Stimulated activated memory B cell treated with anti-CD40 and anti-IgM and Interleukin-4, amounts not matched to agents 10 μg/mL and 1 μg/mL and 100 μg/mL, for 72 hours (primary cell): ENCODE results near the gene POMC.

ENCODE experiments used
- ATAC-seq: fragments of 150-1000 bp; cut with Tn5 transposase; 2 replicates; pipeline ENCODE4 v1.10.0; 2021
- H3K27ac Mint-ChIP-seq: one replicate; pipeline ENCODE4 v1.8.0; 2022; ENCODE audit warnings: mild to moderate bottlenecking, mixed read lengths
- H3K27me3 Mint-ChIP-seq: one replicate; pipeline ENCODE4 v1.8.0; 2022; ENCODE audit warnings: mixed read lengths
- H3K36me3 Mint-ChIP-seq: one replicate; pipeline ENCODE4 v1.8.0; 2022; ENCODE audit warnings: mixed read lengths
- H3K4me1 Mint-ChIP-seq: one replicate; pipeline ENCODE4 v1.8.0; 2022; ENCODE audit warnings: mixed read lengths
- H3K4me3 Mint-ChIP-seq: one replicate; pipeline ENCODE4 v1.8.0; 2022; ENCODE audit warnings: mild to moderate bottlenecking, moderate library complexity, mixed read lengths
- H3K9me3 Mint-ChIP-seq: one replicate; pipeline ENCODE4 v1.8.0; 2022; ENCODE audit warnings: mixed read lengths

Gene POMC

GRCh38 chr2:25194576-25195122, 26.3 kb upstream of the POMC start:
- Mint-ChIP-seq H3K4me1 (peaks cover 22% of the 10 kb centered on the region), H3K9me3 (no peaks in the 10 kb centered on the region), H3K27ac (no peak overlapping the region), H3K36me3 (no peaks in the 10 kb centered on the region), H3K27me3 (no peaks in the 10 kb centered on the region), H3K4me3 (no peak overlapping the region)
- no peak for ATAC-seq

- no peaks in the 10 kb centered on the region for H3K36me3 Mint-ChIP-seq
- H3K4me3 Mint-ChIP-seq: no peak overlapping the region
- H3K27ac Mint-ChIP-seq: no peak overlapping the region
- H3K9me3 Mint-ChIP-seq: no peaks in the 10 kb centered on the region
- peaks cover 7% of the 10 kb centered on the region for H3K4me1 Mint-ChIP-seq
- ATAC-seq: no peak
- H3K27me3 Mint-ChIP-seq: peaks cover 9% of the 10 kb centered on the region
Measured at GRCh38 chr2:25190536-25190935, 22.2 kb upstream of the POMC start.

DNA sequence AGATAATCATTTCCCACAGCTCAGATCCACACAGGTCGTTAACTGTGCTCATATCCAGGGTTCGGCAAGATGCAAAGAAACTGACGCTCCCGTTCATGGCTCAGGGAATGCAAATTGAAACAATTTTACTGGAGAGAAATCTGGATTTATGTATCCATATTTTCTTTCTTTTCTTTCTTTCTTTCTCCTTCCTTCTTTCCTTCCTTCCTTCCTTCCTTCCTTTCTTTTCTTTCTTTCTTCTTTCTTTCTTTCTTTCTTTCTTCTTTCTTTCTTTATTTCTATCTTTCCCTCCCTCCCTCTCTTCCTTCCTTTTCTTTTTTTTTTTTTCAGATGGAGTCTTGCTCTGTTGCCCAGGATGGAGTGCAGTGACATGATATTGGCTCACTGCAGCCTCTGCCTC, 20.0 kb upstream of the POMC start:
- H3K27ac Mint-ChIP-seq: no peak overlapping the region
- peaks cover 9% of the 10 kb centered on the region for H3K27me3 Mint-ChIP-seq
- no peak for ATAC-seq
- H3K4me3 Mint-ChIP-seq: no peak overlapping the region
- H3K9me3 Mint-ChIP-seq: no peaks in the 10 kb centered on the region
- peaks cover 7% of the 10 kb centered on the region for H3K4me1 Mint-ChIP-seq
- no peaks in the 10 kb centered on the region for H3K36me3 Mint-ChIP-seq

DNA sequence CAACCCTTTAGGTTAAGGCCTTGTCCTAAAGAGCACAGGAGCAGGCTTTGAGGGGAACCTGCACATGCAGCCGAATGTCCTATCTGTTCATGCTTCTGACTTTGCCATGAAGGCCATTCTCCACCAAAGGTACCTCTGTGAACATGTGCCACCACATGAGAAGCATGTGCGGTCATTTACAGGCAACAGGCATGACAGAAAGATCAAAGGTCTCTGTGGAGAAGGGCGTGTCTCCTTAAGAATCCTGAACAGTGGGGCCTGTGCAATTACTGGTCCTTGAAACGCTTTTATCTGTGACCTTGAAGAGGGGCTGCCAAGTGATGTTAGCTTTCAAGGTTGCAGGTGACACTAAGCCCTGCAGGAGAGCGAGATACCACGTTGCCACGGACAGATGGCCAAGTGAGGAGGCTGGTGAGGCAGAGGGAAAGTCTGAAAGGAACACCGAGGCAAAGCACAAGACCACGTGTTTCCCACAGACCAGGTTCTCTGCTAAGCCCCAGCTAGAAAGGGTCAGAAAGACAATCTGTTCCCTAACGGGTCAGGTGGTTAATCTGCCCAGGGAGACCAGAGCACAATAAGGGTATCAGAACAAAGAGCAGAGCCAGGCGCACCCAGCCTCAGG, 19.5 kb upstream of the POMC start:
- Mint-ChIP-seq H3K4me1 (peaks cover 7% of the 10 kb centered on the region), H3K27me3 (peaks cover 9% of the 10 kb centered on the region), H3K9me3 (no peaks in the 10 kb centered on the region), H3K27ac (no peak overlapping the region), H3K36me3 (no peaks in the 10 kb centered on the region), H3K4me3 (no peak overlapping the region)
- ATAC-seq: no peak

GRCh38 chr2:25184254-25184653, 15.9 kb upstream of the POMC start:
- no peaks in the 10 kb centered on the region for H3K9me3 Mint-ChIP-seq
- H3K36me3 Mint-ChIP-seq: no peaks in the 10 kb centered on the region
- H3K27me3 Mint-ChIP-seq: peaks cover 11% of the 10 kb centered on the region
- H3K27ac Mint-ChIP-seq: no peak overlapping the region
- ATAC-seq: no peak
- H3K4me1 Mint-ChIP-seq: no peaks in the 10 kb centered on the region
- no peak overlapping the region for H3K4me3 Mint-ChIP-seq

DNA sequence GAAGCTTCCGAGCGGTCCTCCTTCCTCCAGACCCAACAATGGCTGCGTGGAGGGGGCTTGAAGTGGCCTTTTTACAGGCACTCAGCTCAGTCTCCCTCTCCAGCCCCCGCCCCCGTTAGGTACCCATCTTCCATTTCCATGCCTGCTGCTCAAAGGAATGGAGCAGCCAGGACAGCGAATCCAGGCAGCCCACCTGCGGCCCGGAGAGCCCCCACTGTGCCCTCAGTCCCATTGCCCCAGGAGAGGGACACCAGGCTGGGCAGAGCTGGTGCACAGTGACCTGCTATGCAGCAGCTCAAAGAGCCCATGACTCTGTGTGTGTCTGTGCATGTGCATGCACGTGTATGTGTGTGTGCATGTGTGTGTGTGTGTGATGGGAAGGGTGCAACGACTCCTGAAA, 10.6 kb upstream of the POMC start:
- no peak for ATAC-seq
- Mint-ChIP-seq H3K27ac (no peak overlapping the region), H3K36me3 (no peaks in the 10 kb centered on the region), H3K4me3 (no peak overlapping the region), H3K27me3 (peaks cover 39% of the 10 kb centered on the region), H3K4me1 (peaks cover 6% of the 10 kb centered on the region), H3K9me3 (no peaks in the 10 kb centered on the region)

DNA sequence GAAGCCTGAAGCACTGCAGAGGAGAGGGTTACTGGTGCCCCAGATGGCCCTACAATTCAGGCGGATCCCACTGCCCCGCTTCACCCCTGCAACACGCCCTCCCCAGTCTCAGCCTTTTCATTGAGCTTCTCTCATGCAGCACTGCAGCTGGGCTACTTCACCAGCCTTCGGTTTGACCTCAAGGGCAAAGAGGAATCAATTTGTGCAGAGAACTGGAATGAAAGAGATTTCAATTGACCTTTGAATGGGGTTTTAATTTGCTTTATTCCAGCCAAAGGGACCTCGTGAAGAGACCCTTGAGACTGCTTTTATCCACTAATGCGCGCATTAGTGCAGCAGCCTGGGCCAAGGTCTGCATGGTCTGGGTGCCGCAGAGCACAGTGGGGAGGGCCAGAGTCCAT, 8.8 kb upstream of the POMC start:
- Mint-ChIP-seq H3K27me3 (peaks cover 52% of the 10 kb centered on the region), H3K9me3 (no peaks in the 10 kb centered on the region), H3K4me3 (no peak overlapping the region), H3K36me3 (no peaks in the 10 kb centered on the region), H3K4me1 (peaks cover 6% of the 10 kb centered on the region), H3K27ac (no peak overlapping the region)
- ATAC-seq: no peak

DNA sequence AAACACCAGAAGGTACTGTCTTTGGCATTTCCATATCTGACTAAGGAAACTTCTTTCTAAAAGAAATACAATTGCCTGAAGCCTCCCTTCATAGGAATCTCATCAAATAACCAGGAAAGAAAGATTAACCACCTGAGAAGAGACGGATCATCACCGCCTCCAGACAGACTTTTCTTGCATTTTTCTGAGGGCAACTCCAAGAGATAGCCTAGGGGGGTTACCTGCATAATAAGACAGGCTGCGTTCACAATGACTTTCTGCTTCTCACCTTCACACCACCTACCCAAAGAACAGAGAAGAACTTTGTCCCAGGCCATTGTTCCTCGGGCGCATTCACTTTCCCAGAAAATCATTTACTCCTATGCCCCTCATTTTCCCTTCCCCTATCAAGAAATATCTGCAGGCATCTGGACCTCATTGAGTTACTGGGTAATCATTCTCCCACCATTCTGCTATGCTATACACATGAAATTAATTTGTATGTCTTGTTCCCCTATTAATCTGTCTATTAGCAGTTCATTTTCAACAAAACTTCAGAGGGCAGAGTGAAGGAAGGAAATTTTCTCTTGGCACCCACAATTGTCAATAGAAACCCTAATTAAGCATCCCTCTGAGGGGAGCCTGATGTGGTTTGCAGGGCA, 8.3 kb upstream of the POMC start:
- no peak overlapping the region for H3K27ac Mint-ChIP-seq
- no peak for ATAC-seq
- no peak overlapping the region for H3K4me3 Mint-ChIP-seq
- peaks cover 6% of the 10 kb centered on the region for H3K4me1 Mint-ChIP-seq
- H3K36me3 Mint-ChIP-seq: no peaks in the 10 kb centered on the region
- peaks cover 52% of the 10 kb centered on the region for H3K27me3 Mint-ChIP-seq
- H3K9me3 Mint-ChIP-seq: no peaks in the 10 kb centered on the region

DNA sequence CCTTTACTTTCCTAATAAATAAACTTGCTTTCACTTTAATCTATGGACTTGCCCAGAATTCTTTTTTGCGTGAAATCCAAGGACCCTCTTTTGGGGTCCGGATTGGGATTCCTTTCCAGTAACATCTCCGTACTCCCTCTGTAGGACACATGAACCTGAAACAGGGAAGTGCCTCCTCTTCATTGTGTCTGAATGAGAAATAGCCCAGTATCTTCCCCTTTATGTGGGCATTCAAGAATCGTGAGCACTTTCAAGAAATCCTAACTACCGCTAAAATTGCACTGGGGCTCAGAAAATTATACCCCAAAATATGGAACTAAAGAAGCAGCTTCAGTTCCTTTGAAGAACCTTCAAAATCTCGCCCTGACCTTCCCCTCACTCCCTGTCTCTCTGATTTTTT, 7.8 kb upstream of the POMC start:
- H3K36me3 Mint-ChIP-seq: no peaks in the 10 kb centered on the region
- H3K4me1 Mint-ChIP-seq: peaks cover 6% of the 10 kb centered on the region
- no peak overlapping the region for H3K27ac Mint-ChIP-seq
- peaks cover 52% of the 10 kb centered on the region for H3K27me3 Mint-ChIP-seq
- H3K4me3 Mint-ChIP-seq: no peak overlapping the region
- H3K9me3 Mint-ChIP-seq: no peaks in the 10 kb centered on the region
- no peak for ATAC-seq

- peaks cover 66% of the 10 kb centered on the region for H3K27me3 Mint-ChIP-seq
- no peaks in the 10 kb centered on the region for H3K36me3 Mint-ChIP-seq
- no peak overlapping the region for H3K27ac Mint-ChIP-seq
- no peak for ATAC-seq
- H3K4me1 Mint-ChIP-seq: peaks cover 6% of the 10 kb centered on the region
- H3K9me3 Mint-ChIP-seq: no peaks in the 10 kb centered on the region
- H3K4me3 Mint-ChIP-seq: no peak overlapping the region
Measured at GRCh38 chr2:25174192-25174861, 5.9 kb upstream of the POMC start.

GRCh38 chr2:25173719-25174118, 5.3 kb upstream of the POMC start:
- H3K27ac Mint-ChIP-seq: no peak overlapping the region

DNA sequence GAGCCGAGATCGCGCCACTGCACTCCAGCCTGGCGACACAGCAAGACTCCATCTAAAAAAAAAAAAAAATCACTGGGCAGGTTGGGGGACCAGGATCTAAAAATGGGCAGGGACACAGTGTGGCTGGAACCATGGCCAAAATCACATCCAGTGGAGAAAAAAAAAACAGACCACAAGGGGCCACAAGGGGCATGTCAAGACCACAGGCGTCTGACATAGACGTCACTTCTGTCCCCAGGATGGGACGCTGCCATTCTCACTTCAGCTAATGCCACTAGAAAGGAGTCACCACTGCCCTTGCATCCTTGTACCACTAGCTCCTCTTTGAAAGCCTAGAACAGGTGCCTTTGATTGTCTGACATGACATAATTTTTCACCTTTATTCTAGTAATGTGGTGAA, 2.5 kb upstream of the POMC start:
- no peaks in the 10 kb centered on the region for H3K36me3 Mint-ChIP-seq
- peaks cover 29% of the 10 kb centered on the region for H3K4me1 Mint-ChIP-seq
- H3K27ac Mint-ChIP-seq: no peak overlapping the region
- H3K4me3 Mint-ChIP-seq: no peak overlapping the region
- ATAC-seq: no peak
- H3K9me3 Mint-ChIP-seq: no peaks in the 10 kb centered on the region
- peaks cover 66% of the 10 kb centered on the region for H3K27me3 Mint-ChIP-seq

More at GRCh38 chr2:25173719-25174118, 5.3 kb upstream of the POMC start:
- no peaks in the 10 kb centered on the region for H3K36me3 Mint-ChIP-seq
- no peak overlapping the region for H3K4me3 Mint-ChIP-seq
- H3K9me3 Mint-ChIP-seq: no peaks in the 10 kb centered on the region
- peaks cover 11% of the 10 kb centered on the region for H3K4me1 Mint-ChIP-seq
- ATAC-seq: no peak
- peaks cover 66% of the 10 kb centered on the region for H3K27me3 Mint-ChIP-seq

- H3K4me3 Mint-ChIP-seq: peak overlapping the region; percentile 80
- H3K4me1 Mint-ChIP-seq: peaks cover 44% of the 10 kb centered on the region
- H3K36me3 Mint-ChIP-seq: no peaks in the 10 kb centered on the region
- H3K27me3 Mint-ChIP-seq: peaks cover 56% of the 10 kb centered on the region
- ATAC-seq: no peak
- H3K9me3 Mint-ChIP-seq: no peaks in the 10 kb centered on the region
- H3K27ac Mint-ChIP-seq: peak overlapping the region; percentile 61
Measured at GRCh38 chr2:25169073-25169470, 692 bp upstream of the POMC start.

DNA sequence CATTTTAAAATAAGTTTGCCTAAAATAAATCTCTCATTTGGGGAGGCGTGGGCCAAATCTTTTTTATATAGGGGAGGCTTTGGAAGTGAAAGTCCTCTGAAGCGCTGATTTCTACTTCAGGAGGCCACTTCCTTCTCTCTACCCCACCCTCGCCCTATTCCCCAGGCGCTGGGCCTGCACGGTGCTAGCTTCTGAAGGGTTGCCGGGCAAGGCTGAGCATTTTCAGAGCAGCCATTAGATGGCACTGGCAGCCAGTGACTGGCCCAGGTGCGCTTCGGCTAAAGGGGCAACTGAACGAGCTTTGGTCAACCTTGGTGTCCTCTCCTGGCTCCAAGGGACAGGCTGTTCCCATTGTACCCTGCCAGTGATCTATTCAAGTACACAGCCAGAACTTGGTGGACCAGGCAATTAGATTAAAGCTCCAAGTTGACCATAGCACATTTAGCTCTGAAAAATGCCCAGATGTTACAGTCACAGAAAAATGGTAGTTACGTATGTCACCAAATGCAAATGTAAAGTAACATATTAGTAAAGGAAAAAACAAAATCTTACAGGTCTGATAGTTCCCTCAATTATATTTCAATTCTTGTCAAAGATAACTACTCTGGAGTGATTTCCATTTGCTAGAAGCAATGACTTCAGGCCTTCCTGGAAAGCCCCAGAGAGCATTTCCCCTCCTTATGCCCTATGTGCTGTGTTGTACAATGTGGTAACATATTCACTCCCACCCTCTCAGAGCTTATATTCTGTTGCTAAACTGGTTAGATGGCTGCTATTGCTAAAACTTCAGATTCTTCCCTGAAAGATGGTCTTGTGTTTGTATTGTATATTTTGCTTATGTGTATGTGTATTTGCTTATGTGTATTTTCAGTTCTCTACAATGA, 2.1 kb downstream of the POMC start:
- ATAC-seq: peak; percentile 96
- Mint-ChIP-seq H3K9me3 (no peaks in the 10 kb centered on the region), H3K27ac (peak overlapping the region; percentile 74)

DNA sequence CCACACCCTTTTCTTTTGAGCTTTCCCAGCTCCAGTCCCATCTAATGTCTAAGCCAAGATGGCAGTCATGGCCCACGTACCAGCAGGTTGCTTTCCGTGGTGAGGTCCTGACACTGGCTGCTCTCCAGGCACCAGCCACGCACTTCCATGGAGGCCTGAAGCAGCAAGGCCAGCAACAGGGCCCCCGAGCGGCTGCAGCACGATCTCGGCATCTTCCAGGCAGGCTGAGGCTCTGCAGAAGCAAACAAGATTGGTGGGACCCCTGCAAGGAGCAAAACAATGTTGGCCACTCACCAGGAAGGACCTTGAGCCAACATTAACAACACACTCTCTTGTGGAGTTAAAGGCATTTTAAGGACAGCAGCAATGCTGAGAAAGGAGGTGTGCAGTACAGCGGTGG, 3.8 kb downstream of the POMC start:
- Mint-ChIP-seq H3K36me3 (no peaks in the 10 kb centered on the region), H3K4me3 (no peak overlapping the region), H3K4me1 (peaks cover 50% of the 10 kb centered on the region), H3K9me3 (no peaks in the 10 kb centered on the region), H3K27me3 (peaks cover 29% of the 10 kb centered on the region), H3K27ac (no peak overlapping the region)
- ATAC-seq: no peak

More for the DNA sequence above, 2.1 kb downstream of the POMC start:
- Mint-ChIP-seq H3K36me3 (no peaks in the 10 kb centered on the region), H3K27me3 (peaks cover 42% of the 10 kb centered on the region), H3K4me1 (peaks cover 44% of the 10 kb centered on the region), H3K4me3 (peak overlapping the region; percentile 29)
